HG03103 (cell line): ENCODE data around the gene MRPL3.

Source experiments
- ATAC-seq: cut with Tn5 transposase; IDR thresholded peaks from one replicate; pipeline ENCODE4 v1.9.1; 2021; ENCODE audit warnings: low read depth; ENCODE audit not compliant: unreplicated experiment

MRPL3 gene

DNA sequence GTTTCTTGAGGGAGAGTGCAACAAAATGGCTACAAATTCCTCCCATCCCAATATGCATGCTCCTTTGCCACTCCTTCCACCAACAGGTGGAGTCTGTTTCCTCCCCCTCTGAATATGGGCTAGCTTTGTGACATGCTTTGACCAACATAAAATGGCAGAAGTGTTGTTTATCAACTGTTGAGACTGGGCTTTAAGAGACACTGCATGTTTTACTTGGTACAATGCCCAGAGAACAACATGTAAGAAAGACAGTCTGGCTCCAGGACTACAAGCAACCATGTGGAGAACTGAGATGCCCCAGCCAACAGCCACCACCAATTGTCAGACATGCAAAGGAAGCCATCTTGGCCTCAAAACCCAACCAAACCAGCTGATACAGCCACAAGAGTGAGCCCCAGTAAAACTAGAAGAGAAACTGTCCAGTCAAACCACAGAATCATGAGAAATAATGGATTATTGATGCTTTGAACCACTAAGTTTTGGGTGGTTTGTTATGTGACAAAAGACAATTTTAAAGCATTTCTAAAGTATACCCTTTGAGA lies 80.7 kb downstream of the MRPL3 start:
- no peak for ATAC-seq

DNA sequence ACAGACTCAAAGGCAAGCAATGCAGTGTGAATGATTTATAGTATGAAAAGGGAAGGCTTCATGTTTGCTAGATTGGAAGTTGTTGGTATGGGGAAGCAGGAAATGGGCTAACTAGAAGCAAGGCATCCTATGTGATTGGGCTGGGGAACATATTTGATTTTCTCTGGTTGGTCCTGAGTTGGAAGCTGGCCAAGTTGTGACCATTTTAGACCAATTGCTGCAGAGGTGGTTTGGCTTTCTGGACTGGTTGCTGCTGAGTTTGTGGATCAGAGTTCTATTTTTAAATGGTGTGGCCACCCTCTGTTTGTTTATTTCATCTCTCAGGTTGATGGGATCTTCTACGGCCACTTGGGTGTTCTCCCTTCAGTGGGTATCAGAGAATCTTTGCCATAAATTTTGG lies 81.5 kb downstream of the MRPL3 start:
- ATAC-seq: no peak

- no peak for ATAC-seq
Observed at GRCh38 chr3:131417751-131418150, 85.0 kb downstream of the MRPL3 start.
